ENCODE data around the gene PLXNC1.

DNA sequence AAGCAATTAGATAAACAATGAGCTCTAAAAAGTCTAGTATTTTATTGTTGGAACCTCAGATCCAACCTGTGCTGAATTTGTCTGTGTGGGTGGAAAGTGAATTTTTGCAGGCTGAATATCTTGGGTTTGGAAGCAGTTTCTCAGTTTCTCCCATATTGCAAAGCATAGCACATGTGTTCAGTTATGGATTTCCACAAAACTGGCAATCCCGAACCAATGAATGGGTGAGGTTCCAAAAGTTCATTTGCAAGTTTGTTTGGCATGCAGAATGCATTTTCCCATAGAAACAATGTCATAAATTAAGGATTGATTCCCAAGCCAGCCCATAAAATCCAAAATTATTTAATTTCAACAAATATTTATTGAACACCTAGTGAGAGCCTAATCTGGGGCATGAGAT lies 43.4 kb downstream of the PLXNC1 start:
- TF ChIP-seq, protein P1, sequence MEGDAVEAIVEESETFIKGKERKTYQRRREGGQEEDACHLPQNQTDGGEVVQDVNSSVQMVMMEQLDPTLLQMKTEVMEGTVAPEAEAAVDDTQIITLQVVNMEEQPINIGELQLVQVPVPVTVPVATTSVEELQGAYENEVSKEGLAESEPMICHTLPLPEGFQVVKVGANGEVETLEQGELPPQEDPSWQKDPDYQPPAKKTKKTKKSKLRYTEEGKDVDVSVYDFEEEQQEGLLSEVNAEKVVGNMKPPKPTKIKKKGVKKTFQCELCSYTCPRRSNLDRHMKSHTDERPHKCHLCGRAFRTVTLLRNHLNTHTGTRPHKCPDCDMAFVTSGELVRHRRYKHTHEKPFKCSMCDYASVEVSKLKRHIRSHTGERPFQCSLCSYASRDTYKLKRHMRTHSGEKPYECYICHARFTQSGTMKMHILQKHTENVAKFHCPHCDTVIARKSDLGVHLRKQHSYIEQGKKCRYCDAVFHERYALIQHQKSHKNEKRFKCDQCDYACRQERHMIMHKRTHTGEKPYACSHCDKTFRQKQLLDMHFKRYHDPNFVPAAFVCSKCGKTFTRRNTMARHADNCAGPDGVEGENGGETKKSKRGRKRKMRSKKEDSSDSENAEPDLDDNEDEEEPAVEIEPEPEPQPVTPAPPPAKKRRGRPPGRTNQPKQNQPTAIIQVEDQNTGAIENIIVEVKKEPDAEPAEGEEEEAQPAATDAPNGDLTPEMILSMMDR (IDR thresholded peaks at IDR 0.05): no peak
- TF ChIP-seq POLR2A (IDR thresholded peaks at IDR 0.05) (no peak), EP300 (IDR thresholded peaks at IDR 0.05) (no peak)
